Islet precursor cell (in vitro differentiated cells): Measurements from ENCODE around the gene ARID5B.

Experiments
- DNase-seq: peaks from one replicate; pipeline ENCODE4 v3.0.0-alpha.2; 2018

Gene ARID5B

GRCh38 chr10:62109587-62110293 lies 208.2 kb downstream of the ARID5B start:
- no peak for DNase-seq

GRCh38 chr10:62112300-62112699 lies 210.8 kb downstream of the ARID5B start:
- DNase-seq, result no peak

DNA sequence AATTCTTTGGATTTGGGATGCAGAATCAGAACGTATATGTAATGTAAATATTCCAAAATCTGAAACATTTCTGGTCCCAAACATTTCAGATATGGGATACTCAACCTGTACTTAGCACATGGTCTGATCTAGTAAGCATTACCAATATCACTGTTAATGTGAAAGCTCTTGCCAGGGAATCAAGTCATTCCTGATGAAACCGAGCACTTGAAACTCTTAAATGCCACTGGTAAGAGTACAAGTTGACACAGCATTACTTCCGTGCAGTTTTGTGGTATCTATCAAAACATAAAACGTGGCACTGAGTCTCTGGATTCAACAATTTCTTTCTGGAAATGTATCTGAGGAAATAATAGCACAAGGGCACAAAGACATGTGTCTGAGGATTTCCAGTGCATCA lies 211.5 kb downstream of the ARID5B start:
- DNase-seq, result no peak

DNA sequence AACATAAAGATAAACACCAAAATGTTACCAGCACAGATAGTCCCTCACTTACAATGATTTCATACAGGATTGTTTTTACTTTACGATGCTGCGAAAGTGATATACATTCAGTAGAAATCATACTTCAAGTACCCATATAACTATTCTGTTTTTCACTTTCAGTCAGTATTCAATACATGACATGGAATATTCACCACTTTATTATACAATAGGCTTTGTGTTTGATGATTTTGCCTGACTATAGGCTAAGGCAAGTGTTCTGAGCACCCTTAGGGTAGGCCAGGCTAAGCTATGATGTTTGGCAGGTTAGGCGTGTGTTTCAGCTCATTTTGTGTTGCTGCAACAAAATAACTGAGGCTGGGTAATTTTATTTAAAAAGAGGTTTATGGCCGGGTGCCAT lies 212.2 kb downstream of the ARID5B start:
- no peak for DNase-seq

- DNase-seq, result no peak
Measured at GRCh38 chr10:62115321-62115720, 213.8 kb downstream of the ARID5B start.

GRCh38 chr10:62115842-62116241 lies 214.3 kb downstream of the ARID5B start:
- DNase-seq, result peak; percentile 60

DNA sequence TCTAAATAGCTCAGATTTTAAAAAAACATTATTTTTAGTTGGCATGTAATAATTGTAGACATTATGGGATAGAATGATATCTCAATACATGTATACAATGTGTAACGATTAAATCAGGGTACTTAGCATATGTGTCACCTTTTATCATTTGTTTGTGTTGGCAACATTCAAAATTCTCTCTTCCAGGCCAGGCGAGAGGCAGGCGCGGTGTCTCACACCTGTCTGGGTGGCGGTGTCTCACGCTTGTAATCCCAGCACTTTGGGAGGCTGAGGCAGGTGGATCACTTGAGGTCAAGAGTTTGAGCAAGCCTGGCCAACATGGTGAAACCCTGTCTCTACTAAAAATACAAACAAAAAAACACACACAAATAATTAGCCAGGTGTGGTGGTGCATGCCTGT lies 215.4 kb downstream of the ARID5B start:
- no peak for DNase-seq

DNA sequence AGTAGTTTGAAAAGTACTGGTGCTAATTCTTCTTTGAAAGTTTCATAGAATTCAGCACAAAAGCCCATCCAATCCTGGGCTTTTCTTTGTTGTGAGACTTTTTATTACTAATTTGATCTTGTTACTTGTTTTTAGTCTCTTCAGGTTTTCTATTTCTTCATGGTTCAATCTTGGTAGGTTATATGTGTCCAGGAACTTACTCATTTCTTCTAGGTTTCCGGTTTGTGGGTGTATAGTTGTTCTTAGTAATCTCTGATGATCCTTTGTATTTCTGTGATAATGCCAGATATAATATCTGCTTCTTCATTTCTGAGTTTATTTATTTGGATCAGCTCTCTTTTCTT lies 219.7 kb downstream of the ARID5B start:
- no peak for DNase-seq

DNA sequence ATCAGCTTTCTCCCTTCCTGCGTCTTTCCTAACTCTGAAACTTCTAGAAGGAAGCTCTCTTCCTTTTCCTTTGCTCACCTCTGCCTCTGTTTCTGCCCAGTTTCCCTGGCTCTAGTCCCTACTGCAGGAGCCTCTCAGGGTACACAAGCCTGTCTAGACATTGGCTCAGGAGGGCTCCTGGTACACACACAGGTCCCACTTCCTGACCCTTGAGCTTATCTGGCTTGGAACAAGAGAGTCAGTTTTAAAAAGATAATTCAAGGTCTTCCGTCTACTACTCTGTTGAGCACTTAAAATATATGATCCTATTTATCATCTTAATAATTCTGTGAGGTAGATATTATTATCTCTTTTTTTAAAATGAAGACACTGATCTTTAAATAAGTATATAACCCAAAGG lies 226.5 kb downstream of the ARID5B start:
- no peak for DNase-seq

GRCh38 chr10:62130948-62131347 lies 229.4 kb downstream of the ARID5B start:
- DNase-seq, result no peak

GRCh38 chr10:62131724-62132123 lies 230.2 kb downstream of the ARID5B start:
- no peak for DNase-seq

DNA sequence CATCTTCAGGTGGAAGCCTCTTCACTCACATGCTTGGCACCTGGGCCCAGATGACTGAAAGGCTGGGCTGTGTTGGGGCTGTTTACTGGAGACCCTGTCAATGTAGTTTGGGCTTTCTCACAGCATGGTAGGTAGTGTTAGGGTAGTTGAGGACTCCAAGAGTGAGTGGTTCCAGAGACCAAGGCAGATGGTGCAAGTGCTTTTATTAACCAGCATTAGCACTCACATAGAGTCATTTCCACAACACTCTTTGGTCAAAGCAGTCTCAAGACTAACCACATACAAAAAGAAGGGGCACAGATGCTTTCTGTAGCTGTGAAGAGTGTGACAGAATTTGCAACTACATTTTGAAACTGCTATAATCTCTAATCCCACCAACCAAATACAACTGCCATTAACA lies 232.1 kb downstream of the ARID5B start:
- no peak for DNase-seq

DNA sequence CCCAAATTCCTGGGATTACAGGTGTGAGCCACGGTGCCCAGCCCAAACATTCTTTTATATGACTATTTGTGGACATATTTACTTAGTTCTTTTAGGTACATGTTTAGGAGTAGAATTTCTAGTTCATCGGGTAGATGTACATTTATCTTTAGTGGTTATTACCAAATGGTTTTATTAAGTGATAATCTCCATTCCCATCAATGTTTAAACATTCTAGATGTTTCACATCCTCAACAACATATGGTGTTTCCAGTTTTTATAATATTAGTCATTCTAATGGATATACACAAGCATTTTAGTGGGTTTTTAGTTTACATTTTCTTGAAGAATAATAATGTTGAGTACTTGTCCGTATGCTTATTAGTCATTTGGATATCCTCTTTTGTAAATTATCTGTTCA lies 235.4 kb downstream of the ARID5B start:
- no peak for DNase-seq
